ENCODE data around the gene MISP. TPM values are rescaled to one million over a fixed set of nuclear protein-coding genes. Genes with fewer than 3 reads are reported as not detected.

The MISP gene
- total and polyA plus RNA-seq, 9 of the 15 experiments (the other 6 are each of a cell fraction or from before 2014, with no cell fraction given), result 0.04 to 0.29 (median 0.05) TPM; not detected in 5

- Histone ChIP-seq H3K4me3 (no peak overlapping the region), H3K4me2 (ENCODE audit: insufficient read depth, low read length) (no peak overlapping the region), H3K79me2 (ENCODE audit: control insufficient read depth, insufficient read depth, low read length) (no peaks in the 10 kb centered on the region), H4K20me1 (replicated peaks; ENCODE audit: control insufficient read depth, insufficient read depth, low read length) (no peaks in the 10 kb centered on the region), H3K36me3 (ENCODE audit: control insufficient read depth, insufficient read depth, low read length) (no peaks in the 10 kb centered on the region), H3K9ac (ENCODE audit: insufficient read depth in 1 of 2, low read depth in 2 of 2, low read length in 2 of 2) (peak overlapping the region in 1 of 2 experiments; percentile 3; a peak in 1 of 4 replicates), H3K9me3 (replicated peaks; ENCODE audit: control insufficient read depth, insufficient read depth, low read depth, low read length) (peaks cover 5% of the 10 kb centered on the region; the same call in 1 of the 2 replicates), H3K27me3 (ENCODE audit: control insufficient read depth in 2 of 2, insufficient read depth in 2 of 2, low read length in 2 of 2) (no peaks in the 10 kb centered on the region), H3K4me1 (replicated peaks in 1 of 2; ENCODE audit: control insufficient read depth in 2 of 2, insufficient read depth in 2 of 2, low read length in 2 of 2) (peaks cover 11 to 56% of the 10 kb centered on the region in 2 experiments; a peak in 4 of 5 replicates), H3K27ac (ENCODE audit: extremely low read depth, low read depth, low read length) (no peak overlapping the region), H3K9me1 (ENCODE audit: control insufficient read depth, insufficient read depth, low read length) (no peaks in the 10 kb centered on the region), H2AFZ (ENCODE audit: low read depth, low read length) (no peak overlapping the region)
- WGBS (ENCODE audit: insufficient coverage, low coverage, missing lambda C conversion rate), result 36% methylated on average over 35 of the region's 39 CpGs
- FAIRE-seq (peak; percentile 26), DNase-seq (ENCODE audit: extremely low read depth in 1 of 4, low spot score in 3 of 4) (peak in 2 of 4 experiments; percentile 21 to 34), ATAC-seq (no peak)
- intact Hi-C loops (cut with micrococcal nuclease) (no loop called here), in situ Hi-C loops (cut with MboI) (loop anchor here (25.0 kb wide), 1 partner anchor 484 kb away; the partner anchor contains the start of genes ATP5F1D, CBARP and MIDN)
- BruUV-seq (replicated peaks), result no TSS peak
- ChIA-PET CTCF (ENCODE audit: low intra/inter-chr PET ratio) (interaction anchor here (0.6 to 0.8 kb wide), 2 partner anchors 381 to 685 kb away, joined by 3 to 4 read pairs; partner anchors contain the start of gene RPS15), POLR2A (interaction anchor here (0.5 to 1.6 kb wide), 7 partner anchors 8 to 1519 kb away, joined by 3 to 6 read pairs (median 3); no protein-coding TSS in a partner anchor)
- TF ChIP-seq ZNF717 (CRISPR knock-in tag; IDR thresholded peaks at IDR 0.05) (no peak), HOMEZ (CRISPR knock-in tag; IDR thresholded peaks at IDR 0.05) (no peak), ZKSCAN1 (IDR thresholded peaks at IDR 0.05; ENCODE audit: low read depth, low read length) (no peak), FIP1L1 (IDR thresholded peaks at IDR 0.05; ENCODE audit: low read depth, low read length, poor library complexity, severe bottlenecking) (no peak), E2F1 (CRISPR knock-in tag; IDR thresholded peaks at IDR 0.05) (no peak), ATF3 (IDR thresholded peaks at IDR 0.05) (no peak), ATF3 (CRISPR knock-in tag; conservative IDR thresholded peaks at IDR 0.05) (no peak), SPI1 (IDR thresholded peaks at IDR 0.05; ENCODE audit: borderline replicate concordance, low read depth, low read length) (no peak), TSHZ1 (CRISPR knock-in tag; IDR thresholded peaks at IDR 0.05) (no peak), ARID3B (CRISPR knock-in tag; IDR thresholded peaks at IDR 0.05; ENCODE audit: borderline replicate concordance) (no peak)
Measured at GRCh38 chr19:752652-753517, 2.0 kb downstream of the MISP start.
